GM19372 (cell line): ENCODE measurements around the gene DDX51.

Source experiments
- ATAC-seq: cut with Tn5 transposase; IDR thresholded peaks from one replicate; pipeline ENCODE4 v1.9.1; 2021; ENCODE audit warnings: mild to moderate bottlenecking, low read depth, moderate library complexity; ENCODE audit not compliant: unreplicated experiment

DDX51 gene

GRCh38 chr12:132180648-132181546, 36.8 kb upstream of the DDX51 start:
- ATAC-seq: no peak

GRCh38 chr12:132179431-132180362, 35.6 kb upstream of the DDX51 start:
- ATAC-seq: no peak

- no peak for ATAC-seq
Observed at GRCh38 chr12:132178801-132179401, 34.8 kb upstream of the DDX51 start.

GRCh38 chr12:132178316-132178715, 34.2 kb upstream of the DDX51 start:
- ATAC-seq: no peak

GRCh38 chr12:132176920-132177551, 32.9 kb upstream of the DDX51 start:
- ATAC-seq: no peak

- ATAC-seq: no peak
Observed at GRCh38 chr12:132176385-132176919, 32.3 kb upstream of the DDX51 start.

- no peak for ATAC-seq
Observed at GRCh38 chr12:132175496-132176384, 31.6 kb upstream of the DDX51 start.

GRCh38 chr12:132174839-132175490, 30.8 kb upstream of the DDX51 start:
- no peak for ATAC-seq

- no peak for ATAC-seq
Observed at GRCh38 chr12:132174015-132174838, 30.1 kb upstream of the DDX51 start.

- ATAC-seq: no peak
Observed at GRCh38 chr12:132173135-132174014, 29.3 kb upstream of the DDX51 start.

GRCh38 chr12:132172619-132173018, 28.5 kb upstream of the DDX51 start:
- ATAC-seq: no peak

GRCh38 chr12:132171968-132172521, 27.9 kb upstream of the DDX51 start:
- no peak for ATAC-seq

- no peak for ATAC-seq
Observed at GRCh38 chr12:132171293-132171967, 27.3 kb upstream of the DDX51 start.

- no peak for ATAC-seq
Observed at GRCh38 chr12:132170637-132171292, 26.6 kb upstream of the DDX51 start.

- no peak for ATAC-seq
Observed at GRCh38 chr12:132170094-132170636, 26.0 kb upstream of the DDX51 start.
